Glutamatergic neuron (in vitro differentiated cells): Measurements from ENCODE around the gene SCPEP1. TPM values are rescaled to one million over a fixed set of nuclear protein-coding genes. Genes with fewer than 3 reads are reported as not detected.
"Not testable (repeated sequence)": the region's sequence is repeated elsewhere in the genome, so short reads cannot be mapped to it uniquely, and the experiment has no call there.

Experiments
- DNase-seq: peaks from one replicate; pipeline ENCODE4 v3.0.0; 2022
- H3K27ac Mint-ChIP-seq: one replicate; pipeline ENCODE4 v1.8.0; 2020; ENCODE audit warnings: mild to moderate bottlenecking, mixed read lengths, inconsistent platforms; ENCODE audit not compliant: unreplicated experiment
- H3K27me3 Mint-ChIP-seq: one replicate; pipeline ENCODE4 v1.8.0; 2020; ENCODE audit warnings: mild to moderate bottlenecking, moderate library complexity, mixed read lengths, inconsistent platforms; ENCODE audit not compliant: unreplicated experiment
- H3K36me3 Mint-ChIP-seq: one replicate; pipeline ENCODE4 v1.8.0; 2020; ENCODE audit warnings: mild to moderate bottlenecking, mixed read lengths, inconsistent platforms; ENCODE audit not compliant: unreplicated experiment
- H3K4me1 Mint-ChIP-seq: one replicate; pipeline ENCODE4 v1.8.0; 2020; ENCODE audit warnings: mild to moderate bottlenecking, low read depth, mixed read lengths, inconsistent platforms; ENCODE audit not compliant: unreplicated experiment
- H3K4me3 Mint-ChIP-seq: one replicate; pipeline ENCODE4 v1.8.0; 2020; ENCODE audit warnings: mild to moderate bottlenecking, mixed read lengths, inconsistent platforms; ENCODE audit not compliant: unreplicated experiment
- H3K9me3 Mint-ChIP-seq: one replicate; pipeline ENCODE4 v1.8.0; 2020; ENCODE audit warnings: mild to moderate bottlenecking, moderate library complexity, mixed read lengths, inconsistent platforms; ENCODE audit not compliant: unreplicated experiment
- total RNA-seq: library from RNA; stranded (reverse); fragmentation: NEBNext Ultra II Directional; extraction: Animal tissue kit (Norgen Biotek cat#: 25700); gene quantifications from one replicate; pipeline ENCODE4 v1.2.1, GENCODE V29; 2021; ENCODE audit not compliant: unreplicated experiment
- TF ChIP-seq, protein P1 (sequence below): fragments of 200-600 bp; sonication (generic); IDR thresholded peaks from one replicate; pipeline ENCODE4 v1.5.0; 2021; ENCODE audit not compliant: partially characterized antibody, unreplicated experiment

SCPEP1 gene
- total RNA-seq, 1 donor from 2014 or later = 46.9 TPM

DNA sequence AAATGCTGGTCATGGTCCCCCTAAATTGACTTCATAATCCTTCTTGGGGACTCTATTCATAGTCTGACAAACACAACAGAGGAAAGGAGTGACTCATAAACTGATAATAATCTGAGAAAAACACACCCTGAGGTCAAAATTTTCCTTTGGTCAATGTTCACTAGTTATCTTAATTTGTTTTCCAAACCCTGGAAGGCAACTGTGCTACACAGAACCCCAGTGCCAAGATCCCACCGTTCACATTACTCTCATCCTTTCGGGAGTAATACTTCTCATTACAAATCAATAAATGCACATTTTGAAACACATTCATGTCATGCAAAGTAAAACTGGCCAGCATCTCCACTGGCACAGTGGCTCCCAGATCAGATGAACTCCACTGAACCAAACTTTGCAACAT is 40.2 kb upstream of the SCPEP1 start:
- no peak for DNase-seq
- Mint-ChIP-seq H3K9me3 (no peaks in the 10 kb centered on the region), H3K27me3 (no peaks in the 10 kb centered on the region), H3K4me1 (no peaks in the 10 kb centered on the region), H3K27ac (no peak overlapping the region), H3K4me3 (no peak overlapping the region), H3K36me3 (peaks cover 10% of the 10 kb centered on the region)
- TF ChIP-seq, protein P1, sequence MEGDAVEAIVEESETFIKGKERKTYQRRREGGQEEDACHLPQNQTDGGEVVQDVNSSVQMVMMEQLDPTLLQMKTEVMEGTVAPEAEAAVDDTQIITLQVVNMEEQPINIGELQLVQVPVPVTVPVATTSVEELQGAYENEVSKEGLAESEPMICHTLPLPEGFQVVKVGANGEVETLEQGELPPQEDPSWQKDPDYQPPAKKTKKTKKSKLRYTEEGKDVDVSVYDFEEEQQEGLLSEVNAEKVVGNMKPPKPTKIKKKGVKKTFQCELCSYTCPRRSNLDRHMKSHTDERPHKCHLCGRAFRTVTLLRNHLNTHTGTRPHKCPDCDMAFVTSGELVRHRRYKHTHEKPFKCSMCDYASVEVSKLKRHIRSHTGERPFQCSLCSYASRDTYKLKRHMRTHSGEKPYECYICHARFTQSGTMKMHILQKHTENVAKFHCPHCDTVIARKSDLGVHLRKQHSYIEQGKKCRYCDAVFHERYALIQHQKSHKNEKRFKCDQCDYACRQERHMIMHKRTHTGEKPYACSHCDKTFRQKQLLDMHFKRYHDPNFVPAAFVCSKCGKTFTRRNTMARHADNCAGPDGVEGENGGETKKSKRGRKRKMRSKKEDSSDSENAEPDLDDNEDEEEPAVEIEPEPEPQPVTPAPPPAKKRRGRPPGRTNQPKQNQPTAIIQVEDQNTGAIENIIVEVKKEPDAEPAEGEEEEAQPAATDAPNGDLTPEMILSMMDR = no peak

DNA sequence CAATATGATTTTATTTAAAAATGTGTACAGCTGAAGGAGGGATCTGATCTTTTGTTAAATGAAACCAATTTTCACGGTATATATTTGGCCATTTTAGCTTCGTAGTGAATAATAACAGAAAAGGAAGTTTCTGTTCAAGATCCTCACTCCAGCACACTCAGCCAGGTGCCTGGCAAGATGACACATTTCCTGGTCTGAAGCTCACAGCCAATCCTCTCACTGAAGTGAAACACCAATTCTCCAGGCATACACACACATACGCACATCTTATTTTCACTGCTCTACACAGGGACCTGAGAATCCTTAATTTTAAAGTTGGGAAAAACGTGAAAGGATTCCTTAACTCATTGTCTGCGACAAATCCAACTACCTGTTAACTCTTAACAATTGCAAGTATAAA is 39.7 kb upstream of the SCPEP1 start:
- H3K27ac Mint-ChIP-seq, H3K9me3 Mint-ChIP-seq, H3K27me3 Mint-ChIP-seq, H3K4me1 Mint-ChIP-seq, H3K36me3 Mint-ChIP-seq, H3K4me3 Mint-ChIP-seq, DNase-seq: not testable (repeated sequence)

DNA sequence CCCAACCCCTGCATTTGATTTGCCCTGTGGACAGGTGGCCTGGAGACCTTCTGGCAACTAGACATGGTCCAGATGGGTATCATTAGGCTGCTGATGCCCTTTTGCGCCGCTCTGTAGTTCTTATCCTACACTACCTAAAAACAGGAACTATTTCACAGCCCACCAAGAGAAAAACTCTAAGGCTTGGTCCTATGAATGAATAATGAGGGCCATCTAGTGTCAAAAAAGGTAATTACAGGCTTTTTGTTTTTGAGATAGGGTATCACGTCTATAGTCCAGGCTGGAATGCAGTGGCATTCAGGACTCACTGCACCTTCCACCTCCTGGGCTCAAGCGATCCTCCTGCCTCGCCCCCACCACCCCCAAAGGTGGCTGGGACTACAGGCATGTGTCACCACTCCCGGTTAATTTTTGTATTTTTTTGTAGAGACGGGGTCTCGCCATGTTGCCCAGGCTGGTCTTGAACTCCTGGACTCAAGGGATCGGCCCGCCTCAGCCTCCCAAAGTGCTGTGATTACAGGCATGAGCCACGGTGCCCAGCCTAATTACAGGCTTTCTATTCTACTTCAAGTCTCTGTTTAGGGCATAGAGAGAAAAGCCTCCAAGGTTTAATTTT is 38.0 kb upstream of the SCPEP1 start:
- Mint-ChIP-seq H3K36me3 (no peaks in the 10 kb centered on the region), H3K4me3 (no peak overlapping the region), H3K4me1 (no peaks in the 10 kb centered on the region), H3K27ac (no peak overlapping the region), H3K27me3 (no peaks in the 10 kb centered on the region), H3K9me3 (no peaks in the 10 kb centered on the region)
- no peak for DNase-seq
- TF ChIP-seq, protein P1 = peak; percentile 77

DNA sequence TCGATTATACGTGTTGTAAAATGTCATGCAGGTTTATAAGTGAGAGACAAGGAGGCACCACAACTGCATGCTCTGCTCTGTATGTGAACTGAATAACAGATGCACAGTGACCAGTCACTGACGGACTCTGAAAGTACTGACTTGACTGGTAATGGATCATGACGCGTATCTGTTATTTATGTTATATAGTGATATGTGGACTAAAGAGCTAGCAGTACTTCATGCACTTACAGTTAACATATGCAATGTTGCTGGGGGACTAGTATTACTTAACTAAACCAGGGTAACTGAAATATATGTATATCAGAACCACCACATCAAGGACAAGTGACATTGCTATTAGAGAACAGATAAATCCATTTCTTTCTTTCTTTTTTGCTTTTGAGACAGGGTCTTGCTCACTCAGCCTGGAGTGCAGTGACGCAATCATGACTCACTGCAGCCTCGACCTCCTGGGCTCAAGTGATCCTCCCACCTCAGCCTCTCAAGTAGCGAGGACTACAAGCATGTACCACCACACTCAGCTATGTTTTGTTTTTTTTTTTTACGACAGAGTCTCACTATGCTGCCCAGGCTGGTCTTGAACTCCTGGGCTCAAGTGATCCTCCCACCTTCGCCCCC is 34.3 kb upstream of the SCPEP1 start:
- H3K27ac Mint-ChIP-seq = no peak overlapping the region
- no peak for DNase-seq
- H3K36me3 Mint-ChIP-seq = no peaks in the 10 kb centered on the region
- TF ChIP-seq, protein P1 = no peak
- no peaks in the 10 kb centered on the region for H3K27me3 Mint-ChIP-seq
- no peaks in the 10 kb centered on the region for H3K9me3 Mint-ChIP-seq
- H3K4me3 Mint-ChIP-seq = no peak overlapping the region
- no peaks in the 10 kb centered on the region for H3K4me1 Mint-ChIP-seq

DNA sequence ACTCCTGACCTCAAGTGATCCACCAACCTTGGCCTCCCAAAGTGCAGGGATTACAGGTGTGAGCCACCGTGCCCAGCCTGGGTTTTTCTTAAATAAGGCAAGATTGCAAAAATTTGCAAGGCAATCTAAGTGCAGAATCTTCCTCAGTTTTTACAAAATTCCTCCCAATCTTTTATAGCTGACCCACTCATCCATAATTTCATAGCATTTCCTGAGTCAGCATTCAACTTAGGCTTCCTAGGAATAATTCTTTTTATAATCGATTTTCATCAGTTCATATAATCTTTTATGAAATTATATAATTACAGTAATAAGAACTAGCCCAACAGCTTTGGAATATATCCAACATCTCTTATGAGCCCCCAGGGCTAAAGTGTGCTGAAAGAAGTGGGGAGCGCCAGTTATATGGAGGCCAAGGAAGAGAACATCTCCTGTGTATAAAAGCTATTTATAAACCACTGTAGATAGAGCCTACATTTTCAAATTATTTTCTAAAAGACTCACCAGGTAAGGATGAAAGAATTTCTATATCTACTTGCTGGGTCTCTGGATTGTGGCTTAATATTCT is 31.9 kb upstream of the SCPEP1 start:
- TF ChIP-seq, protein P1 = no peak

More for the DNA sequence above, 31.9 kb upstream of the SCPEP1 start:
- DNase-seq = no peak
- Mint-ChIP-seq H3K9me3 (no peaks in the 10 kb centered on the region), H3K27ac (no peak overlapping the region), H3K4me3 (no peak overlapping the region), H3K36me3 (no peaks in the 10 kb centered on the region), H3K27me3 (no peaks in the 10 kb centered on the region), H3K4me1 (no peaks in the 10 kb centered on the region)
